ENCODE data around the gene RBM39.

DNA sequence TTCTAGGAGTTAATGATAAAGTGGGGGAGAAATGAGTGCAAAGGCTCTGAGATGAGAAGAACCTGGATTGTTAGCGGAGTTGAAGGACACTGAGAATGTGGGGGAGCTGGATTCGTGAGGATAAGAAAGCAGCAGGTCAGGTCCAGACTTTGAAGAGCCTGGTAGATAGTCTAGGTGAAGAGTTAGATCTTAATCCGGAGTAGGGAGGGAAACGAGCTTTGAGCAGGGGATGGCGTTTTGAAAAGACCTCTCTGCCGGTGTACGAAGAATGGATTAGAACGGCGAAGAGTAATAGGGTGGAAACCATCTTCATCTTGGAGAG lies 29.3 kb upstream of the RBM39 start:
- TF ChIP-seq, protein P1, sequence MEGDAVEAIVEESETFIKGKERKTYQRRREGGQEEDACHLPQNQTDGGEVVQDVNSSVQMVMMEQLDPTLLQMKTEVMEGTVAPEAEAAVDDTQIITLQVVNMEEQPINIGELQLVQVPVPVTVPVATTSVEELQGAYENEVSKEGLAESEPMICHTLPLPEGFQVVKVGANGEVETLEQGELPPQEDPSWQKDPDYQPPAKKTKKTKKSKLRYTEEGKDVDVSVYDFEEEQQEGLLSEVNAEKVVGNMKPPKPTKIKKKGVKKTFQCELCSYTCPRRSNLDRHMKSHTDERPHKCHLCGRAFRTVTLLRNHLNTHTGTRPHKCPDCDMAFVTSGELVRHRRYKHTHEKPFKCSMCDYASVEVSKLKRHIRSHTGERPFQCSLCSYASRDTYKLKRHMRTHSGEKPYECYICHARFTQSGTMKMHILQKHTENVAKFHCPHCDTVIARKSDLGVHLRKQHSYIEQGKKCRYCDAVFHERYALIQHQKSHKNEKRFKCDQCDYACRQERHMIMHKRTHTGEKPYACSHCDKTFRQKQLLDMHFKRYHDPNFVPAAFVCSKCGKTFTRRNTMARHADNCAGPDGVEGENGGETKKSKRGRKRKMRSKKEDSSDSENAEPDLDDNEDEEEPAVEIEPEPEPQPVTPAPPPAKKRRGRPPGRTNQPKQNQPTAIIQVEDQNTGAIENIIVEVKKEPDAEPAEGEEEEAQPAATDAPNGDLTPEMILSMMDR (IDR thresholded peaks at IDR 0.05), result no peak
- no peak for TF ChIP-seq EP300 (IDR thresholded peaks at IDR 0.05)
- TF ChIP-seq POLR2A (IDR thresholded peaks at IDR 0.05; ENCODE audit: low read depth), result no peak
- no peak for TF ChIP-seq POLR2AphosphoS5 (IDR thresholded peaks at IDR 0.05)
